C4-2B (cell line): ENCODE results near the gene OR2T10.
"Not testable (repeated sequence)": the region's sequence is repeated elsewhere in the genome, so short reads cannot be mapped to it uniquely, and the experiment has no call there.

Experiments used
- H3K27ac ChIP-seq: fragments of 450-650 bp; 2 replicates; pipeline ENCODE4 v1.5.1; 2017
- CTCF ChIP-seq: fragments of 450-650 bp; conservative IDR thresholded peaks from 2 replicates; pipeline ENCODE4 v1.5.1; 2017; ENCODE audit warnings: mild to moderate bottlenecking
- ZFX ChIP-seq: fragments of 450-650 bp; IDR thresholded peaks from 2 replicates; pipeline ENCODE4 v1.6.1; 2017

The OR2T10 gene

GRCh38 chr1:248597589-248597988, at the start of gene OR2T10:
Gene OR2T10 (minus strand): TSS chr1:248597700. CDS start chr1:248593768, 3,932 bp downstream.
- H3K27ac ChIP-seq: no peak within 1 kb of the TSS
- TF ChIP-seq CTCF (no peak), ZFX (no peak)

- H3K27ac ChIP-seq: not testable (repeated sequence)
Measured at GRCh38 chr1:248645178-248645577, 47.7 kb upstream of the OR2T10 start, which contains the start of gene OR2T35. Gene OR2T35 (minus strand): TSS chr1:248645278. CDS start chr1:248639258, 6,020 bp downstream.

- not testable (repeated sequence) for H3K27ac ChIP-seq
Measured at GRCh38 chr1:248642971-248643651, 45.6 kb upstream of the OR2T10 start.

- not testable (repeated sequence) for H3K27ac ChIP-seq
Measured at GRCh38 chr1:248641583-248641982, 44.1 kb upstream of the OR2T10 start.

- not testable (repeated sequence) for H3K27ac ChIP-seq
Measured at GRCh38 chr1:248640906-248641305, 43.4 kb upstream of the OR2T10 start.

GRCh38 chr1:248639652-248640051, 42.2 kb upstream of the OR2T10 start:
- not testable (repeated sequence) for H3K27ac ChIP-seq

- H3K27ac ChIP-seq: not testable (repeated sequence)
Measured at GRCh38 chr1:248636612-248637011, 39.1 kb upstream of the OR2T10 start.

- not testable (repeated sequence) for H3K27ac ChIP-seq
Measured at GRCh38 chr1:248634991-248635390, 37.5 kb upstream of the OR2T10 start, which contains the start of gene OR2T11. Gene OR2T11 (minus strand): TSS chr1:248635091. CDS start chr1:248627128, 7,963 bp downstream.

- TF ChIP-seq CTCF (no peak), ZFX (no peak)
Measured at GRCh38 chr1:248631354-248632008, 34.0 kb upstream of the OR2T10 start.

GRCh38 chr1:248630551-248630950, 33.1 kb upstream of the OR2T10 start:
- no peak for TF ChIP-seq CTCF
- no peak for TF ChIP-seq ZFX
- H3K27ac ChIP-seq: no peak overlapping the region

More at GRCh38 chr1:248631354-248632008, 34.0 kb upstream of the OR2T10 start:
- no peak overlapping the region for H3K27ac ChIP-seq

- TF ChIP-seq CTCF: no peak
- TF ChIP-seq ZFX: no peak
- H3K27ac ChIP-seq: no peak overlapping the region
Measured at GRCh38 chr1:248627971-248628844, 30.7 kb upstream of the OR2T10 start.
